K562 (cell line): ENCODE data around the gene FH. TPM values are rescaled to one million over a fixed set of nuclear protein-coding genes. Genes with fewer than 3 reads are reported as not detected.

Source experiments
- ARID1B ChIP-seq: fragments of 450-650 bp; IDR thresholded peaks from 2 replicates; pipeline ENCODE4 v1.6.1; 2016; ENCODE audit warnings: antibody characterized with exemption, mild to moderate bottlenecking, inconsistent platforms
- ATF4 ChIP-seq: fragments of 450-650 bp; formaldehyde crosslinking; IDR thresholded peaks from 2 replicates; pipeline ENCODE4 v1.4.0; 2022; ENCODE audit warnings: mild to moderate bottlenecking, moderate library complexity
- L3MBTL2 ChIP-seq: fragments of 450-650 bp; IDR thresholded peaks from 2 replicates; pipeline ENCODE4 v1.6.1; 2016; ENCODE audit warnings: mild to moderate bottlenecking, moderate library complexity
- MBD1 ChIP-seq: fragments of 250-450 bp; sonication (Bioruptor Pico); IDR thresholded peaks from 2 replicates; pipeline ENCODE4 v1.8.0; 2022; ENCODE audit warnings: inconsistent platforms
- ZFP91 ChIP-seq: sonication (generic); formaldehyde crosslinking; IDR thresholded peaks from 2 replicates; pipeline ENCODE4 v1.8.0; 2022; ENCODE audit warnings: mild to moderate bottlenecking, missing genetic modification reagents
- ZNF232 ChIP-seq: sonication (generic); formaldehyde crosslinking; IDR thresholded peaks from 2 replicates; pipeline ENCODE4 v1.8.0; 2022; ENCODE audit warnings: mild to moderate bottlenecking, missing genetic modification reagents
- polyA plus RNA-seq, 8 experiments: library from polyadenylated mRNA; depleted of rRNA in 4 of 8; stranded (reverse) in 5 of 8; unstranded in 3 of 8; fragments of >200 nt; fragmentation: Nextera tagmentation in 2 of 8; fragmentation: Illumina TruSeq in 1 of 8; extraction: Ambion mirVana in 2 of 8; extraction: Trizol in 1 of 8; gene quantifications; 2 replicates each; pipeline versions ENCODE4 v1.2.1 to v1.2.3, GENCODE V29; 2011 to 2014; ENCODE audit warnings: inconsistent platforms in 1 of 8, missing spikeins in 1 of 8
- total RNA-seq, 7 experiments: library from RNA; depleted of rRNA in 6 of 7; stranded (reverse); fragments of >200 nt in 6 of 7; fragmentation: Illumina TruSeq in 2 of 7; extraction: Trizol in 2 of 7; gene quantifications; 2 replicates each; pipeline versions ENCODE4 v1.2.1 to v1.2.3, GENCODE V29; 2011 to 2021; ENCODE audit warnings: low replicate concordance in 1 of 7
- TF ChIP-seq, protein P1 (sequence below): sonication (generic); formaldehyde crosslinking; IDR thresholded peaks from 2 replicates; pipeline ENCODE4 v1.8.0; 2023; ENCODE audit warnings: mild to moderate bottlenecking, missing genetic modification reagents
- TF ChIP-seq, protein P2 (sequence below): IDR thresholded peaks from 3 replicates; pipeline ENCODE4 v1.6.1; 2011; ENCODE audit warnings: borderline replicate concordance, mild to moderate bottlenecking, moderate library complexity; ENCODE audit not compliant: insufficient read length; ENCODE audit errors: extremely low read depth
- TF ChIP-seq, protein P3 (sequence below): fragments of 200-800 bp; sonication (Bioruptor generic); IDR thresholded peaks from 2 replicates; pipeline ENCODE4 v1.6.1; 2016; ENCODE audit warnings: missing genetic modification characterization, missing compliant biosample characterization
- TF ChIP-seq, protein P4 (sequence below): IDR thresholded peaks from 3 replicates; pipeline ENCODE4 v1.6.1; 2011; ENCODE audit warnings: borderline replicate concordance, mild to moderate bottlenecking; ENCODE audit not compliant: insufficient read length, insufficient read depth

Gene FH
- total and polyA plus RNA-seq, 9 of the 15 experiments (the other 6 are each of a cell fraction or from before 2014, with no cell fraction given) = 117 to 240 (median 211) TPM

DNA sequence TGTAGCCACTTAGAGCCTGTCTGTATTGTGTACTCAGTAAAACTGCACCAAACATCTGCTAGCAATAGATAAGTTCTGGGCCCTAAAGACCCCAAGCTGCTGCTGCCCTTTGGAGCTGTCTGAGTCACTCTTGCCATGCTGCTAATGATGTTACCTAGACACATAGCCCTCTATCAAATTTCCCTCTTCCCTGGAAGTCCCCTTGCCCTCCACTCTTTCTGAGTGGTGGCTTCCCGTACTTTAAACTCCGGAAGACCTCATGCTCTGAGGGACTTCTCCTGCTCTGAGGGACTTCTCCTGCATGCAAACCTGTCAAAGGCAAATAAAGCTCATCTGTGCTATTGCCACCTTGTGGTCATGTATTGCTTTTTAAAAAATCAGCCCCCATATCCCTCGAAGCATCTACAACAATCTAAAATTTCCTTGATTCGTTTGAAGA is 34.0 kb downstream of the FH start (continued):
- TF ChIP-seq MBD1 (CRISPR knock-in tag) (no peak), L3MBTL2 (peak; percentile 62; the same call in 1 of the 2 replicates), ZNF232 (CRISPR knock-in tag) (no peak), ATF4 (no peak), ARID1B (peak; percentile 88), ZFP91 (CRISPR knock-in tag) (no peak)
- TF ChIP-seq, protein P1, sequence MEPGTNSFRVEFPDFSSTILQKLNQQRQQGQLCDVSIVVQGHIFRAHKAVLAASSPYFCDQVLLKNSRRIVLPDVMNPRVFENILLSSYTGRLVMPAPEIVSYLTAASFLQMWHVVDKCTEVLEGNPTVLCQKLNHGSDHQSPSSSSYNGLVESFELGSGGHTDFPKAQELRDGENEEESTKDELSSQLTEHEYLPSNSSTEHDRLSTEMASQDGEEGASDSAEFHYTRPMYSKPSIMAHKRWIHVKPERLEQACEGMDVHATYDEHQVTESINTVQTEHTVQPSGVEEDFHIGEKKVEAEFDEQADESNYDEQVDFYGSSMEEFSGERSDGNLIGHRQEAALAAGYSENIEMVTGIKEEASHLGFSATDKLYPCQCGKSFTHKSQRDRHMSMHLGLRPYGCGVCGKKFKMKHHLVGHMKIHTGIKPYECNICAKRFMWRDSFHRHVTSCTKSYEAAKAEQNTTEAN = no peak
- TF ChIP-seq, protein P2, sequence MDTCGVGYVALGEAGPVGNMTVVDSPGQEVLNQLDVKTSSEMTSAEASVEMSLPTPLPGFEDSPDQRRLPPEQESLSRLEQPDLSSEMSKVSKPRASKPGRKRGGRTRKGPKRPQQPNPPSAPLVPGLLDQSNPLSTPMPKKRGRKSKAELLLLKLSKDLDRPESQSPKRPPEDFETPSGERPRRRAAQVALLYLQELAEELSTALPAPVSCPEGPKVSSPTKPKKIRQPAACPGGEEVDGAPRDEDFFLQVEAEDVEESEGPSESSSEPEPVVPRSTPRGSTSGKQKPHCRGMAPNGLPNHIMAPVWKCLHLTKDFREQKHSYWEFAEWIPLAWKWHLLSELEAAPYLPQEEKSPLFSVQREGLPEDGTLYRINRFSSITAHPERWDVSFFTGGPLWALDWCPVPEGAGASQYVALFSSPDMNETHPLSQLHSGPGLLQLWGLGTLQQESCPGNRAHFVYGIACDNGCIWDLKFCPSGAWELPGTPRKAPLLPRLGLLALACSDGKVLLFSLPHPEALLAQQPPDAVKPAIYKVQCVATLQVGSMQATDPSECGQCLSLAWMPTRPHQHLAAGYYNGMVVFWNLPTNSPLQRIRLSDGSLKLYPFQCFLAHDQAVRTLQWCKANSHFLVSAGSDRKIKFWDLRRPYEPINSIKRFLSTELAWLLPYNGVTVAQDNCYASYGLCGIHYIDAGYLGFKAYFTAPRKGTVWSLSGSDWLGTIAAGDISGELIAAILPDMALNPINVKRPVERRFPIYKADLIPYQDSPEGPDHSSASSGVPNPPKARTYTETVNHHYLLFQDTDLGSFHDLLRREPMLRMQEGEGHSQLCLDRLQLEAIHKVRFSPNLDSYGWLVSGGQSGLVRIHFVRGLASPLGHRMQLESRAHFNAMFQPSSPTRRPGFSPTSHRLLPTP = no peak
- TF ChIP-seq, protein P3, sequence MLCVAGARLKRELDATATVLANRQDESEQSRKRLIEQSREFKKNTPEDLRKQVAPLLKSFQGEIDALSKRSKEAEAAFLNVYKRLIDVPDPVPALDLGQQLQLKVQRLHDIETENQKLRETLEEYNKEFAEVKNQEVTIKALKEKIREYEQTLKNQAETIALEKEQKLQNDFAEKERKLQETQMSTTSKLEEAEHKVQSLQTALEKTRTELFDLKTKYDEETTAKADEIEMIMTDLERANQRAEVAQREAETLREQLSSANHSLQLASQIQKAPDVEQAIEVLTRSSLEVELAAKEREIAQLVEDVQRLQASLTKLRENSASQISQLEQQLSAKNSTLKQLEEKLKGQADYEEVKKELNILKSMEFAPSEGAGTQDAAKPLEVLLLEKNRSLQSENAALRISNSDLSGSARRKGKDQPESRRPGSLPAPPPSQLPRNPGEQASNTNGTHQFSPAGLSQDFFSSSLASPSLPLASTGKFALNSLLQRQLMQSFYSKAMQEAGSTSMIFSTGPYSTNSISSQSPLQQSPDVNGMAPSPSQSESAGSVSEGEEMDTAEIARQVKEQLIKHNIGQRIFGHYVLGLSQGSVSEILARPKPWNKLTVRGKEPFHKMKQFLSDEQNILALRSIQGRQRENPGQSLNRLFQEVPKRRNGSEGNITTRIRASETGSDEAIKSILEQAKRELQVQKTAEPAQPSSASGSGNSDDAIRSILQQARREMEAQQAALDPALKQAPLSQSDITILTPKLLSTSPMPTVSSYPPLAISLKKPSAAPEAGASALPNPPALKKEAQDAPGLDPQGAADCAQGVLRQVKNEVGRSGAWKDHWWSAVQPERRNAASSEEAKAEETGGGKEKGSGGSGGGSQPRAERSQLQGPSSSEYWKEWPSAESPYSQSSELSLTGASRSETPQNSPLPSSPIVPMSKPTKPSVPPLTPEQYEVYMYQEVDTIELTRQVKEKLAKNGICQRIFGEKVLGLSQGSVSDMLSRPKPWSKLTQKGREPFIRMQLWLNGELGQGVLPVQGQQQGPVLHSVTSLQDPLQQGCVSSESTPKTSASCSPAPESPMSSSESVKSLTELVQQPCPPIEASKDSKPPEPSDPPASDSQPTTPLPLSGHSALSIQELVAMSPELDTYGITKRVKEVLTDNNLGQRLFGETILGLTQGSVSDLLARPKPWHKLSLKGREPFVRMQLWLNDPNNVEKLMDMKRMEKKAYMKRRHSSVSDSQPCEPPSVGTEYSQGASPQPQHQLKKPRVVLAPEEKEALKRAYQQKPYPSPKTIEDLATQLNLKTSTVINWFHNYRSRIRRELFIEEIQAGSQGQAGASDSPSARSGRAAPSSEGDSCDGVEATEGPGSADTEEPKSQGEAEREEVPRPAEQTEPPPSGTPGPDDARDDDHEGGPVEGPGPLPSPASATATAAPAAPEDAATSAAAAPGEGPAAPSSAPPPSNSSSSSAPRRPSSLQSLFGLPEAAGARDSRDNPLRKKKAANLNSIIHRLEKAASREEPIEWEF (CRISPR knock-in tag) = no peak
- TF ChIP-seq, protein P4, sequence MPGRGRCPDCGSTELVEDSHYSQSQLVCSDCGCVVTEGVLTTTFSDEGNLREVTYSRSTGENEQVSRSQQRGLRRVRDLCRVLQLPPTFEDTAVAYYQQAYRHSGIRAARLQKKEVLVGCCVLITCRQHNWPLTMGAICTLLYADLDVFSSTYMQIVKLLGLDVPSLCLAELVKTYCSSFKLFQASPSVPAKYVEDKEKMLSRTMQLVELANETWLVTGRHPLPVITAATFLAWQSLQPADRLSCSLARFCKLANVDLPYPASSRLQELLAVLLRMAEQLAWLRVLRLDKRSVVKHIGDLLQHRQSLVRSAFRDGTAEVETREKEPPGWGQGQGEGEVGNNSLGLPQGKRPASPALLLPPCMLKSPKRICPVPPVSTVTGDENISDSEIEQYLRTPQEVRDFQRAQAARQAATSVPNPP = no peak
